HG03060 (cell line): ENCODE results near the gene OTUD3.
"Not testable (repeated sequence)": the region's sequence is repeated elsewhere in the genome, so short reads cannot be mapped to it uniquely, and the experiment has no call there.

ENCODE experiments used
- ATAC-seq: cut with Tn5 transposase; IDR thresholded peaks from one replicate; pipeline ENCODE4 v1.9.1; 2021; ENCODE audit warnings: low read depth, moderate number of reproducible peaks; ENCODE audit not compliant: unreplicated experiment

Gene OTUD3

GRCh38 chr1:19909392-19909791 lies 27.2 kb downstream of the OTUD3 start:
- no peak for ATAC-seq

DNA sequence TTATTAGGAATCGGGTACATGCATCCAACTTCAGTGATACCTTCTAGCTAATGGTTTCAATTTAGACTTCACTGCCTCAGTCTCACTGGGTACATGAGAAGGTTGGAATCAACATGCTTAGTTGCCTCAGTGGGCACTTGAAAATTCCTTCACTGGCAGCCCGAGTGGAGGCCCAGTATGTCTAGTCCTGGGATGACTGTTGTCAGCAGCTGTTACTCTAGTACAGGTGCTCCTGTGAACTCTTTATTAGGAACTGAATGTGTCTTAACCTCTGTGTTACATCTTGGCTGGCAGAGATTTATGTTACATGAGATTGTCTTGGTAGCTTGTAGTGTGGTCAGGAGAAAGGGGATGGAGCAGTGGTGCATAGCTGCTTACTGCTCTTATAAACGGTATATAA lies 27.8 kb downstream of the OTUD3 start:
- no peak for ATAC-seq

GRCh38 chr1:19910650-19911049 lies 28.5 kb downstream of the OTUD3 start:
- no peak for ATAC-seq

DNA sequence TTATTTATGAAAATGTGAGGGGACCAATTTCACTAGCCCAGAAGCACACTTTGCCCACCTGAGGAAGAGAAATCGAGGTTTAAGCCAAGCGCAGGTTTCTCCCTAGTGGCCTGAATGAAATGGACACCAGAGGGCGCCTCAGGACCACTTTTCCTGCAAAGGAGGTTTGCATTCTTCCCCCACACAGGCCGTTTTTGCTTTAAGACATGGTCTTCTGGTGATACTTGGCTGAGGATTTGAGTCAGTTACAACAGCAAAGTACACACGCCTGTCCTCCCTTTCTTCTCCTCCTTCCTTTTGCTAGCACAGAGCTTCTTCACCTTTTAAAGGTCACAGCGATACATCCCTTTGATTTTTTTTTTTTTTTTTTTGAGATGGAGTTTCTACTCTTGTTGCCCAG lies 35.9 kb downstream of the OTUD3 start:
- no peak for ATAC-seq

DNA sequence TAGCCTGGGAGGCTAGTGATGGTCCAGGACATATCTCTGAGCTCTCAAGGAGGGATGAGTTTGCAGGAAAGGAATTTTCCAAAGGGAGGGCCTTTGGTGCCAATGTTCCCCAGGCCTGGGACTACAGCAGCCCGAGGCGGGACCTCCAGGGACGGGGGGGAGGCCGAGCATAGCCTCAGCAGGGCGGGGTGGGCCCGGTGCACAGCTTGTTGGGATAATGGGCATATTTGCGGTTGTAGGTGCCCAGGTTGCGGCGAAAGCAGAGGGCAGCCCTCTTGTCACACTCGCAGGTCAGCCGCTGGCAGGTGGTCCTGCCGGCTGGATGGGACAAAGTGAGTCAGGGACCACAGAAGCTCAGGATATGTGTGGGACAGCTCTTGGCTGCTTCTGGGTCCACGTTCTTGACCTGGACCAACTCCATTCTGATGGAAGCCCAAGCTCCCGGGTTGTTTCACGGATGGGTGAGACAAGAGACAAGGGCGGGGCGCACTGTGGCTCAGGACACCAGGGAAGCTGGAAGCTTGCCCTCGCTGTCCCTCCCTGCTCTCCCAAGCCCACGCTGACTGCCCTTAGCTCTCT lies 38.0 kb downstream of the OTUD3 start:
- ATAC-seq = no peak

GRCh38 chr1:19921310-19921709 lies 39.1 kb downstream of the OTUD3 start:
- no peak for ATAC-seq

DNA sequence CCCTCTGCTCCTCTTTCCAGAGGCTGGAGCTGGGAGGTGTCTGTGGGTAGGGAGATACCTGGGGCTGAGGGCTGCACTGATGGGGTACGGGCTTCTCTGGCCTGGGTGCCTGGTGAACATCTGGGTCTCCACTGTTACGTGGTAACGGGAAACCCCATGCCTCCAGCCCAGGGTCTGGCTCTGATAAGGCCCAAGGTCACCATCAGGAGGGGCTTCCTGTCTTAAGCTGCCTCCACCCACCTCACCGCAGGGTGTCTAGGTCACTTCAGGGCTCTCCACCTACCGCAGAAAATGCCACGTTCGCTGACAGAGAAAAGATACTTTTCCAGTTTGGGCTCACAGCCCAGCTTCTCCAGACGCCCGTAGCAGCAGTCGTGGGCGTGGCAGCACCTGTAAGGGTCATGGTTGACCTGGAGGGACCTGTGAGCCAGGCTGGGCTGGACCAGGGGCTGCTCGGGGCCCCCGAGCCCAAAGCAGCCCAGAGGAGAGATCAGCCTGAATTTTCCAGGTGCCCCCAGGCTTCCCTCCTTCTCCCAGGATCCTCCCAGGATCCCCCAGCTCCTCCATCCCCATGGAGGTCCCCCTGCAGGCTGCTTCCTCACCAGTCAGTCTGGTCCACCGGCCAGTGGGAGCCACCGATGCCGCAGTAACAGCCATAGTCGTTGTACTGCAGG lies 40.0 kb downstream of the OTUD3 start:
- no peak for ATAC-seq

DNA sequence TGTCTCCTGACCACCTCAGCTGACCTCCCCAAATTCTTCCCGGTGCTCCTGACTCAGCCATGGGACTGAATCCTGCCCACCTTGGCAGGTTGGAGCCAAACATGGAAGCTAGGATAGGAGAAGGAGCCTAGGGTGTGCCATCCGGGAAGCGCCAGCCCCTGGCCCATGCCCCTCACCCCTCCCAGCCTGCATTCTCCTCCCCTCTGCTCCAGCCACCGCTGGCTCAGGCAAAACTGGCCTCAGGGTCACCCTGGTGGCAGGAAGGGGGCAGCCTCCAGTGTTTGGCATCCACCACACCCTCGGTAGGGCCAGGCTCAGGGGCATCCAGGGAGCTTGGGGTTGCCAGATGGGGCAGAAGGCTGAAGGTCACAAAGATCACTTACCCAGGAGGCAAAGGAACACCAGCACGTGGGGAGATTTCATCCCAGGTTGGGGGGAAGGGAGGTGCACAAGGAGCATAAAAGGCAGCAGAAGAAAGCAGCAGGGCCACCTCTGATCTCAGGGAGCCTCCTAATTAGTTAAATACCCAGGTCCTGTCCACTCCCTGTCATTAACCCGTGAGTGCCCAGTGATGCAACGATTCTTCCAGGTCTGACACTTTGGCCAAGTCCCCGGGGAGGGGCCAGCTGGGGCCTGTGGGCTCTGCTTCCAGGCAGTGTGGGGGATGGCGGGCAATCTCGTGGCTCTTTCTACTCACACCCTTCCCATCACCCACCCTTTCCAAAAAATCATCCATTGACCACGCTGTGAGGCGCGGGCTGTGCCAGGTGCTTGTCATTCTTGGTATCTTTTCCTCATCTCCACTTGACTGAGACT lies 41.1 kb downstream of the OTUD3 start, which contains the start of gene PLA2G2E:
TSS of gene PLA2G2E (minus strand) at position 481 of the 816 bp plus-strand sequence. CDS start at position 423, 58 bp downstream.
- ATAC-seq = no peak

GRCh38 chr1:19923953-19924346 lies 41.8 kb downstream of the OTUD3 start:
- ATAC-seq = no peak

- ATAC-seq = no peak
Measured at GRCh38 chr1:19925342-19926070, 43.3 kb downstream of the OTUD3 start.

GRCh38 chr1:19926296-19927129 lies 44.3 kb downstream of the OTUD3 start:
- no peak for ATAC-seq

DNA sequence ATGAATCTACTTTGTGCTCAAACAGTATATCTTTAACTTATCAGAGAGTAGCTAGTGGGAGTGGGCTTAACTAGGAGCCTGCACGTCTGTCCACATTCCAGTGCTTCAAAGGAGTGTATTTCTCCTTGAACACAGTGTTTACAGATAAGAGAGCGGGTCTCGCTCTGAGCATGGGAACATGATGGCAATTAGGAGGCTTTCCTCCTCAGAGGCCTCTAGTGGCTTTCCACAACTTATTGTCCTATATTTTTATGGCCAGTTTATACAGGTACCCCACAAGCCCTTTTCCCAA lies 44.9 kb downstream of the OTUD3 start:
- not testable (repeated sequence) for ATAC-seq

GRCh38 chr1:19932866-19933265 lies 50.7 kb downstream of the OTUD3 start:
- no peak for ATAC-seq

DNA sequence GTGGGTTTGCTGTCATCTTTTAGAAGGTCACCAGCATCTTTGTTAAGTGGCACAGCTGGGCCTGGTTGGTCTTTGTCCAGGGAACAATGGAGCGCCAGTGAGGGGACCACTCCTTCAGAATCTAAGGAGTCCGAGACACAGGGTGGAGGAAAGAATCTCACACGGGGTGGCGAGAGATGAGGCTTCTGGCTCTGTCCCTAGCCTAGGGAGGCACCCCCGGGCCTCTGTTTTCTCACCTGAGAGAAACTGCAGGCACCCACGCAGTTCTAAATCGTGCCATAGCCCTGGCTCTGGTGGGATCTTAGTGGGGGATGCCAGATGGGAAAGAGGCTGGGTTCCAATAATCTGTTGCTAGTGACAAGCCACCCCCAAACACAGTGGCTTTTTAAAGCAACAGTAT lies 52.1 kb downstream of the OTUD3 start:
- ATAC-seq = no peak

DNA sequence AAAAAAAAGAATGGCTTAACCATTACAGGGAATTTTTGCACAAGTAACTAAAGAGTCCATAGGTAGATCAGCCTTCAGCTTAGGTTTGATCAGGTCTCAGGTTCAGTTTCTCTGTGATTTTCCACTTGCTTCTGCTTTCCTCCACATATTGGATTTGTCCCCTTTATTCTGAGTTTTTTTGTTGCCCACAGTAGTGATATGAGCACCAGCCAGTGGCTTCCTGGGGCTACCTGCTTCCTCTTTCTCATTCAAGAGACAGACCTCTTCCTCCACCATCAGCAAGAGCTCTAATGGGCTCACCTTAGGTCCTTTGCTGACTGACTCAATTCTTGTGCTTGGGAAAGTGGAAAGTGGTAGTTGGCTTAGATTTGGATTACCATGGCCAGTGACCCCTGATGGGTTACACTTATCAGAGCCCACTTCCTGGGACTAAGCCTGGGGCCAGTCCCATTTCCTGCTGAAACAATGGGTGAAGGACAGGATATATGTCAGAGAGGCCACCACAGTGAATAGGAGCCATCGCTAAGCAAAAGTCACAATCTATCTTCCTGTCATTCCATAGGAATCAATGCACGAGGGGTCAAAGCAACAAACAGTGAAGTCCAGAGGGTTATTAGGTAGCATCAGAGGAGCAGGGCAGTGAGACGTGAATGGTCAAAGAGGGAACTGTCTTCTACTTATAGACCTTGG lies 54.0 kb downstream of the OTUD3 start:
- no peak for ATAC-seq

DNA sequence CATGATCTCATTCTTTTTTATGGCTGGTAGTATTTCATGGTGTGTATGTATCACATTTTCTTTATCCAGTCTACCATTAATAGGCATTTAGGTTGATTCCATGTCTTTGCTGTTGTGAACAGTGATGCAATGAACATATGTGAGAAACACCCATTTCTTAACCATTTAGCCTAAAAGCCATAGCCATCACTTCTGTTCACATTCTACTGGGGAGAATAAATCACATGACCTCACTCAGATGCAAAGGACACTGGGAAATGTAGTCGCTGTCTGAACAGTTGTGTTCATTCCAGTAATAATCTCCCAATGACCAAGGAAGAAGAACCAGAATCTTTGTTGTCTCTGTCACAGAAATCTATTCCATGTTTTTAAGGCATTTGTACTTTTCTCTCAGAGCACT lies 56.3 kb downstream of the OTUD3 start:
- ATAC-seq = no peak

- ATAC-seq = no peak
Measured at GRCh38 chr1:19940486-19941205, 58.5 kb downstream of the OTUD3 start.

- ATAC-seq = no peak
Measured at GRCh38 chr1:19941206-19941568, 59.0 kb downstream of the OTUD3 start.

GRCh38 chr1:19942088-19942487 lies 59.9 kb downstream of the OTUD3 start:
- no peak for ATAC-seq
